NCI-H128 (cell line): ENCODE data around the gene ARHGDIG.

ENCODE experiments used
- DNase-seq: peaks from one replicate; lab custom pipeline; 2025; ENCODE audit not compliant: unreplicated experiment; lab: John Stamatoyannopoulos, UW

The ARHGDIG gene

DNA sequence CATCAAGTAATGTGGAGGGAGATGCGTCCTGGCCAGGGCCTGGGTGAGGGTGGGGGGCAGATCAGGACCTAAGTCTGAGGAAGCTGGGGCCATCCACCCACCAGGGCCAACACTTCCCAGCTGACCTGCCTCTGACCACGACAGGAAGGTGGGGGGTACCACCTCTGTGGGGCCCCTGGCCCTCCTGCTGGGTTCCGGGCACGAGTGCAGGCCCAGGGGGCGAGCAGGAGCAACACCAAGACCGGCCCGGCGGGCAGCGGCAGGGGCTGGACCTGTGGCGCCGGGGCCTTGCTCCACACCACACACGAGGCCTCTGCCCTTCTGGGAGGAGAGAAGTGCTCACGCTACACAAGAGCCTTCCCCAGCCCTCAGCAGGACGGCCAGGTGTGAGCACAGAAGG, 15.9 kb downstream of the ARHGDIG start:
- no peak for DNase-seq

- no peak for DNase-seq
Observed at GRCh38 chr16:296806-297510, 16.6 kb downstream of the ARHGDIG start.

- DNase-seq = no peak
Observed at GRCh38 chr16:297832-298231, 17.4 kb downstream of the ARHGDIG start.

- no peak for DNase-seq
Observed at GRCh38 chr16:301235-301634, 20.8 kb downstream of the ARHGDIG start.

DNA sequence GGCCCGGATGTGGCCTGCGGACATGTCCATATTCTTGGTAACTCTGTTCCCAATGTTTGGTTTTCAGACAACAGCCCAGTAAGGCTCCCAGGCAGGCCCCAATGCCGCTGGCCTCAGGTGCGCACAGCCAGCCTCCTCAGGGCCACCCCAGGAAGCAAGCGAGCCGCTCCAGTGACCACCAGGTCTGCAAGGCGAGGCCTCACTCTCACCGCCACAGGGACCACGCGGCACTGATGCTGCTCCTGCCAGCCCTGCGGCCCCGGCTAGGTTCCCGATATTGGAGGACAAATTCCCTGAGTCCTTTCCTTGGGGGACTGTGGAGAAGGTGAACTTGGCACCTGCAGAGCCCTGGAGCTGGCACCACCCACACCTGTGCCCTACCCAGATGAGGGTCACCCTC, 21.6 kb downstream of the ARHGDIG start:
- DNase-seq = no peak

DNA sequence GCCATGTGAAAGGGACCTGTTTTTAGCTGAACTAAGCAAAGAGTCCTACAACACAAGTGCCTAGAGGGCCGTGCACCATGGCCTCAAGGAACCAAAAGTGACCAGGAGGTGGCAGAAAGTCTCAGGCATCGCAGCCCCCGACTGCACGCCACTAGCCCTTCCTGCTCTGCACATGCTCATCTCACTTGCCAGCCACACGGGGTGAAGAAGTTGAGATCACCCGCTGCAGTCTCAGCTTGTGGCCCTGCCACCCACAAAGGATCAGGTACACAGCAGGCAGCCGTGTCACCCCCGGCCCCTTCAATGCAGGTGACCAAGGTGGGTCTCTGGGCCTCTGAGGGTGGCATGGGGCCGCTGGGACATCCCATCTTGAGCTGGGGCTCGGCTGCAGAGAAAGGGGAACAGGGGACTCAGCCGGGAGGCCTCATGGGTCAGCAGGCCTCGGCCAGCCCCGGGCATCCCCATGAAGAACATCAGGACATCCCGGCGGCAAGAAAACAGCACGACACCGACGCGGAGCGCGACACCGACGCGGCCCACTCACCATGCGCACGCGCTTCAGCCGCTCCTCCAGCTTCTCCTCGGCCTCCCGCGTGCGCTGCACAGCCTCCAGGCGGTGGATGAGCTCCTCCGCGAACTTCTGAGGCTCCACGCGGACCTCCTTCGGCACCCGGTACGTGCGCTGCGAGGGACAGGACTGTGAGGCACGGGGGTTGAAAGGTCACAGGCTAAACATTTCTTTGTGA, 23.5 kb downstream of the ARHGDIG start:
- DNase-seq = no peak

GRCh38 chr16:305916-306626, 25.7 kb downstream of the ARHGDIG start:
- DNase-seq = no peak

- no peak for DNase-seq
Observed at GRCh38 chr16:306911-307370, 26.6 kb downstream of the ARHGDIG start.

GRCh38 chr16:307691-308312, 27.4 kb downstream of the ARHGDIG start:
- DNase-seq = no peak

- DNase-seq = no peak
Observed at GRCh38 chr16:309476-309875, 29.1 kb downstream of the ARHGDIG start.

DNA sequence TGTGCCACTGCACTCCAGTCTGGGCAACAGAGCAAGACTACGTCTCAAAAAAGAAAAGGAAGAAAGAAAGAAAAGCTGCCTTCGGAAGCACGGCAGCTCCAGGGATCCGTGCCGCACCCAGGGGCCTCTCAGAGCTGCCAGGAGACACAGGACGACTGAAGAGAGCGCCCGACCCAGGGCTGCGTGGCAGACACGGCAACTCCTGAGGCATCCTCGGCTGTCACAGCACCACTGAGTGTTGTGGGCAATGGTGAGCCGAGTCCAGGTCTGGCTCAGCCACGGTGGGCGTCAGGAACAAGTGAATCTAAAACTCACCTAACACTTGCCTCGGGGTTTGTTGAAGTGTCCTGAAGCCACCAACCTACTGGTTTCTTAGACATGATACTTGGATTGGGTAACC, 31.3 kb downstream of the ARHGDIG start:
- DNase-seq = no peak

DNA sequence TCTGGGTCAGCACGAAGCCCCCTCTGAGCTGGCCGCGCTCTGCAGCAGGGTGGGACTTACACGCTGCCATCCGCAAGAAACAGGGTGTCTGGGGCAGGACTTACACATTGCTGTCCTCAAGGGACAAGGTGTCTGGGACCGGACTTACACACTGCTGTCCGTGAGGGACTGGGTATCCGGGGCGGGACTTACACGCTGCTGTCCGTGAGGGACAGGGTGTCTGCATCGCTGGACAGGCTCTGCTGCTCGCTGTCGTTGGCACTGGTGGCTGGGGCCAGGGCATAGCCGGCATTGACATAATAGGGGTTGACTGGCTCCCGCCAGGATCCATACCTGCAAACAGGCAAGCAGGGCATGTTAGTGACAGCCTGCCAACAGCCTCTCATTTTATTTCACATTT, 34.0 kb downstream of the ARHGDIG start:
- DNase-seq = no peak

GRCh38 chr16:314795-315299, 34.5 kb downstream of the ARHGDIG start:
- DNase-seq = peak; percentile 11

GRCh38 chr16:316741-317464, 36.5 kb downstream of the ARHGDIG start:
- no peak for DNase-seq

- DNase-seq = no peak
Observed at GRCh38 chr16:317583-317982, 37.2 kb downstream of the ARHGDIG start.

- DNase-seq = no peak
Observed at GRCh38 chr16:318628-319027, 38.2 kb downstream of the ARHGDIG start.

- DNase-seq = no peak
Observed at GRCh38 chr16:320206-320605, 39.8 kb downstream of the ARHGDIG start.

GRCh38 chr16:321532-321931, 41.1 kb downstream of the ARHGDIG start:
- DNase-seq = no peak

- DNase-seq = no peak
Observed at GRCh38 chr16:322476-323143, 42.2 kb downstream of the ARHGDIG start.

DNA sequence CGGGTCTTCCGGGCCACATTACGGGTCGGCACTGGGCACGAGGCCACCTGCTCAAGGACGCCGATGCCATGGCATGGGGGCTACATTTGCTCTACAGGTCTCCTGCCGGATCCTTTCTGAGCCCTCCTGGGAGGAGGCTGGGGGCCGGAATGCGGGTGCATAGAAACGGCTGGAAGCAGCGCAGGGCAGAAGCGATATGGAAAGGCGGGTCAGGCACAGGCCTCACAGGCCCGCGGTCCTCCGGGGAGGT, 43.7 kb downstream of the ARHGDIG start:
- DNase-seq = no peak
